CD14-positive monocyte (primary cell): Measurements from ENCODE around the gene TMX4. TPM values are rescaled to one million over a fixed set of nuclear protein-coding genes. Genes with fewer than 3 reads are reported as not detected.

ENCODE experiments used
- DNase-seq, 3 donors: peaks; one replicate each; pipeline ENCODE4 v3.0.0-alpha.2; 2011 to 2022
- H2AFZ ChIP-seq: 2 replicates; pipeline ENCODE4 v1.6.0; 2012; ENCODE audit warnings: mild to moderate bottlenecking, low read depth, low read length, inconsistent platforms; ENCODE audit not compliant: insufficient read depth, poor library complexity, severe bottlenecking
- H3K27ac ChIP-seq, 2 donors: 1 replicate in 1 of 2; 2 replicates in 1 of 2; pipeline ENCODE4 v1.5.1; 2012 to 2013; ENCODE audit warnings: low read length in 2 of 2, control low read depth in 1 of 2, inconsistent platforms in 1 of 2, low read depth in 1 of 2, mild to moderate bottlenecking in 1 of 2
- H3K27me3 ChIP-seq, 2 donors: one replicate each; pipeline versions ENCODE4 v1.6.0 to v1.6.1; 2011 to 2013; ENCODE audit warnings: low read length in 2 of 2; ENCODE audit not compliant: control insufficient read depth in 2 of 2, insufficient read depth in 2 of 2
- H3K36me3 ChIP-seq, 2 donors: replicated peaks in 1 of 2; 1 replicate in 1 of 2; 2 replicates in 1 of 2; pipeline versions ENCODE4 v1.5.1 to v1.6.1; 2012 to 2013; ENCODE audit warnings: low read length in 2 of 2, control low read depth in 1 of 2, inconsistent platforms in 1 of 2, mild to moderate bottlenecking in 1 of 2; ENCODE audit not compliant: insufficient read depth in 2 of 2, control insufficient read depth in 1 of 2
- H3K4me1 ChIP-seq, 2 donors: 1 replicate in 1 of 2; 2 replicates in 1 of 2; pipeline versions ENCODE4 v1.5.1 to v1.6.1; 2012 to 2013; ENCODE audit warnings: low read length in 2 of 2, control low read depth in 1 of 2, inconsistent platforms in 1 of 2, mild to moderate bottlenecking in 1 of 2, moderate library complexity in 1 of 2; ENCODE audit not compliant: insufficient read depth in 2 of 2, control insufficient read depth in 1 of 2
- H3K4me2 ChIP-seq: replicated peaks from 2 replicates; pipeline ENCODE3; 2012; ENCODE audit warnings: low read length, moderate library complexity, mild to moderate bottlenecking; ENCODE audit not compliant: poor library complexity, severe bottlenecking; ENCODE audit errors: extremely low read depth
- H3K4me3 ChIP-seq, 3 experiments: fragments of 200-600 bp in 1 of 3; sonication (generic) in 1 of 3; replicated peaks in 1 of 3; 1 replicate in 2 of 3; 2 replicates in 1 of 3; pipeline ENCODE4 v1.5.1; 2011 to 2013; ENCODE audit warnings: low read length in 3 of 3, mild to moderate bottlenecking in 3 of 3, control low read depth in 2 of 3, low read depth in 2 of 3, inconsistent platforms in 1 of 3, moderate library complexity in 1 of 3
- H3K79me2 ChIP-seq: 2 replicates; pipeline ENCODE4 v1.6.0; 2012; ENCODE audit warnings: mild to moderate bottlenecking, control low read depth, inconsistent platforms, low read length, moderate library complexity; ENCODE audit not compliant: insufficient read depth
- H3K9ac ChIP-seq: 2 replicates; pipeline ENCODE4 v1.6.0; 2017; ENCODE audit warnings: low read length, mild to moderate bottlenecking; ENCODE audit not compliant: insufficient read depth, poor library complexity, severe bottlenecking
- H3K9me3 ChIP-seq, 2 donors: replicated peaks in 1 of 2; 1 replicate in 1 of 2; 2 replicates in 1 of 2; pipeline versions ENCODE4 v1.5.1 to v1.6.1; 2012 to 2013; ENCODE audit warnings: low read length in 2 of 2, control low read depth in 1 of 2; ENCODE audit not compliant: control insufficient read depth in 1 of 2, insufficient read depth in 1 of 2
- H4K20me1 ChIP-seq: 2 replicates; pipeline ENCODE4 v1.6.0; 2012; ENCODE audit warnings: mild to moderate bottlenecking, low read length, control low read depth, moderate library complexity; ENCODE audit not compliant: insufficient read depth
- H3K27ac Mint-ChIP-seq, 7 donors: one replicate each; pipeline ENCODE4 v1.8.0; 2020; ENCODE audit warnings: mild to moderate bottlenecking in 7 of 7, mixed read lengths in 7 of 7, moderate library complexity in 6 of 7, inconsistent platforms in 2 of 7
- H3K27me3 Mint-ChIP-seq, 3 donors: one replicate each; pipeline ENCODE4 v1.8.0; 2021 to 2022; ENCODE audit warnings: low read depth in 3 of 3, mild to moderate bottlenecking in 3 of 3, mixed read lengths in 3 of 3, moderate library complexity in 3 of 3, inconsistent platforms in 1 of 3
- H3K36me3 Mint-ChIP-seq, 2 donors: one replicate each; pipeline ENCODE4 v1.8.0; 2020; ENCODE audit warnings: mixed read lengths in 2 of 2, inconsistent platforms in 1 of 2, mild to moderate bottlenecking in 1 of 2
- H3K4me1 Mint-ChIP-seq: one replicate; pipeline ENCODE4 v1.8.0; 2020; ENCODE audit warnings: mild to moderate bottlenecking, mixed read lengths
- H3K4me3 Mint-ChIP-seq, 2 donors: one replicate each; pipeline ENCODE4 v1.8.0; 2020; ENCODE audit warnings: mild to moderate bottlenecking in 2 of 2, mixed read lengths in 2 of 2, moderate library complexity in 1 of 2
- H3K9me3 Mint-ChIP-seq, 7 donors: one replicate each; pipeline ENCODE4 v1.8.0; 2020 to 2022; ENCODE audit warnings: mixed read lengths in 7 of 7, mild to moderate bottlenecking in 6 of 7, moderate library complexity in 6 of 7, inconsistent platforms in 2 of 7
- CTCF ChIP-seq: fragments of 200-600 bp; IDR thresholded peaks from one replicate; pipeline ENCODE4 v1.8.0; 2022; ENCODE audit warnings: antibody characterized with exemption, mild to moderate bottlenecking
- WGBS: methylation state at CpG from one replicate; pipeline ENCODE4 v1.1.5; 2013; ENCODE audit warnings: missing lambda C conversion rate; ENCODE audit not compliant: insufficient coverage; 5-methylcytosine and 5-hydroxymethylcytosine counted together
- intact Hi-C, 2 donors: fragments of 100-400 bp; cut with micrococcal nuclease; formaldehyde crosslinking; loops; one replicate each; pipeline versions ENCODE4 v1.15.0 to v1.15.1; 2023
- polyA plus RNA-seq, 3 donors: library from polyadenylated mRNA; depleted of rRNA in 1 of 3; unstranded in 2 of 3; stranded (reverse) in 1 of 3; fragments of 300-500 nt in 2 of 3; fragments of >200 nt in 1 of 3; fragmentation: Illumina TruSeq in 2 of 3; gene quantifications; 1 replicate in 2 of 3; 2 replicates in 1 of 3; pipeline ENCODE4 v1.2.3, GENCODE V29; 2012 to 2021

Gene TMX4
- polyA plus RNA-seq, 3 donors, result 12.1 to 67.9 (median 55.2) TPM

GRCh38 chr20:8043687-8044282 lies 24.2 kb upstream of the TMX4 start:
- Histone ChIP-seq H3K9me3 (no peaks in the 10 kb centered on the region), H2AFZ (no peak overlapping the region), H3K4me3 (no peak overlapping the region), H3K79me2 (no peaks in the 10 kb centered on the region), H3K27ac (no peak overlapping the region), H3K27me3 (no peaks in the 10 kb centered on the region), H3K4me1 (no peaks in the 10 kb centered on the region), H3K9ac (no peak overlapping the region), H3K4me2 (no peak overlapping the region), H4K20me1 (no peaks in the 10 kb centered on the region), H3K36me3 (no peaks in the 10 kb centered on the region)
- H3K27me3 Mint-ChIP-seq, result no peaks in the 10 kb centered on the region
- H3K27ac Mint-ChIP-seq, result no peak overlapping the region
- peak; percentile 77 for TF ChIP-seq CTCF
- no peak overlapping the region for H3K4me3 Mint-ChIP-seq
- DNase-seq, result peak; percentile 39 to 74 (median 57)
- peaks cover 1% of the 10 kb centered on the region for H3K4me1 Mint-ChIP-seq
- H3K9me3 Mint-ChIP-seq, result no peaks in the 10 kb centered on the region
- intact Hi-C loops, result loop anchor here (2.0 to 10.0 kb wide), 3 partner anchors 91 to 679 kb away; partner anchors contain the start of gene PLCB1 (in 1 of the 2)
- no peaks in the 10 kb centered on the region for H3K36me3 Mint-ChIP-seq
- WGBS, result 40% methylated on average over 1 of the region's 13 CpGs

GRCh38 chr20:8039042-8039441 lies 19.5 kb upstream of the TMX4 start:
- no peak for DNase-seq
- Histone ChIP-seq H3K4me1 (no peaks in the 10 kb centered on the region), H3K27ac (no peak overlapping the region), H3K36me3 (no peaks in the 10 kb centered on the region), H3K9me3 (no peaks in the 10 kb centered on the region), H3K9ac (no peak overlapping the region), H3K27me3 (no peaks in the 10 kb centered on the region), H3K79me2 (no peaks in the 10 kb centered on the region), H3K4me2 (no peak overlapping the region), H3K4me3 (no peak overlapping the region), H2AFZ (no peak overlapping the region), H4K20me1 (no peaks in the 10 kb centered on the region)
- Mint-ChIP-seq H3K27ac (no peak overlapping the region), H3K9me3 (no peaks in the 10 kb centered on the region), H3K36me3 (no peaks in the 10 kb centered on the region), H3K4me3 (no peak overlapping the region), H3K27me3 (peaks cover 0 to 1% (median 0%) of the 10 kb centered on the region in 3 donors), H3K4me1 (peaks cover 1% of the 10 kb centered on the region)
- TF ChIP-seq CTCF, result no peak
- intact Hi-C loops, result no loop called here
- no CpG with 5 or more reads among the region's 2 CpGs for WGBS
